Cardiac septum (tissue), 1 donor: ENCODE data around the gene SLC1A3. TPM values are rescaled to one million over a fixed set of nuclear protein-coding genes. Genes with fewer than 3 reads are reported as not detected.
"Not testable (repeated sequence)": the region's sequence is repeated elsewhere in the genome, so short reads cannot be mapped to it uniquely, and the experiment has no call there.

ENCODE experiments used
- DNase-seq: peaks from one replicate; pipeline ENCODE4 v3.0.0-alpha.2; 2020; ENCODE audit warnings: low spot score
- intact Hi-C: fragments of 100-400 bp; cut with DNase I; formaldehyde crosslinking; loops from one replicate; pipeline ENCODE4 v1.14.0; 2022
- long read RNA-seq: library from polyadenylated mRNA; unstranded; transcript quantifications from one replicate; pipeline ENCODE4 v2.0.0, GENCODE V29; 2021
- total RNA-seq: library from RNA; stranded (reverse); fragmentation: NEBNext Ultra II Directional; extraction: Animal tissue kit (Norgen Biotek cat#: 25700); gene quantifications from one replicate; pipeline ENCODE4 v1.2.1, GENCODE V29; 2021
- donor health status: DM: no; HTN: no; CAD: no.

SLC1A3 gene
- 53.0 TPM for total RNA-seq
- long read RNA-seq, full-length matches to known transcripts: 10 of 33 reads
- long read RNA-seq, partial matches to known transcripts: 10 of 33 reads
- long read RNA-seq, other reads (novel, unspliced or antisense): 13 of 33 reads

DNA sequence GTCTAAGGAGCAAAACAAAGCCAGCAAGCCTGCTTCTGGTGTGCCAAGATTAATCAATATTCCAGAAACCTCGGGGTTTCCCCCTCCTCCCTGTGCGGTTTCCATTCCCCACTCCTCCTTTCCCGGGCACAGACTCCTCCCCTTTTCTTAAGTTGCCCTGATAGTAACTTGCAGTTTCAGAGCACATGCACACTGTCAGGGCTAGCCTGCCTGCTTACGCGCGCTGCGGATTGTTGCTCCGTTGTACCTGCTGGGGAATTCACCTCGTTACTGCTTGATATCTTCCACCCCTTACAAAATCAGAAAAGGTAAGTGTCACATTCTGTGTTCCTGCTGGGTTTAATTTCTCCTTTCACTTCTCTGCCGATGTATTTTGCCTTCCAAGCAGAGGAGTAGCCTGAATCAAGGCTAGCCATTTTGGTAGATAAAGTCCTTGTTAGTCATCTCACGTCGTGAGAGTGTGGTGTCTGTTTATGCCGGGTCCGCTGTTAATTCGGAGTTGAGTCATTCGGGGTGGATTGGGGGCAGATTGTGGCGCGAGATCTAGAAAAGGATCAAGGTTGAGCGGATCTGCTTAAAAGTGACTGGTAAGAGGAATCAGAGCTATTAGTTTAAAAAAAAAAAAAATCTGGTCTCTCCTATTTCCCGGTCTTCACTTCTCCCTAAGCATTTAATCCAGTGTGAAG, at the start of gene SLC1A3:
Gene SLC1A3, plus strand, starts transcription at position 179 of the 686 bp plus-strand sequence. CDS start 1,818 bp downstream, outside the sequence.
- intact Hi-C loops: loop anchor here (2.0 to 5.0 kb wide), 4 partner anchors 34 to 189 kb away; no protein-coding TSS in a partner anchor
- DNase-seq: no peak

DNA sequence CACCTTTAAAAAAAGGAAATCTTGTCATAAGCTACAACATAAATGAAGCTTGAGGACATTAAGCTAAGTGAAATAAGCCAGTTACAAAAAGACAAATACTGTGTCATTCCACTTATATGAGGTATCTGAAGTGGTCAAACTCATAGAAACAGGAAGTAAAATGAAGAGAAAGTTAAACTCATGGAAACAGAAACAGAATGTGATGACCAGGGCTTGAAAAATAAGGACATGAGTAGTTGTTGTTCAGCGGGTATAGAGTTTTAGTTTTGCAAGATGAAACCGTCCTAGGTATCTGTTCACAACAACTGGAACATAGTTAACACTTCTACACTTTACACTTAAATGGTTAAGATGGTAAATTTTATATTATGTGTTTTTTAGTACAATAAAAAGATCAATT, 47.8 kb upstream of the SLC1A3 start:
- intact Hi-C loops: no loop called here
- DNase-seq: no peak

GRCh38 chr5:36561601-36562000, 44.8 kb upstream of the SLC1A3 start:
- no peak for DNase-seq
- intact Hi-C loops: no loop called here

- DNase-seq: no peak
- intact Hi-C loops: no loop called here
Measured at GRCh38 chr5:36569491-36569890, 36.9 kb upstream of the SLC1A3 start.

DNA sequence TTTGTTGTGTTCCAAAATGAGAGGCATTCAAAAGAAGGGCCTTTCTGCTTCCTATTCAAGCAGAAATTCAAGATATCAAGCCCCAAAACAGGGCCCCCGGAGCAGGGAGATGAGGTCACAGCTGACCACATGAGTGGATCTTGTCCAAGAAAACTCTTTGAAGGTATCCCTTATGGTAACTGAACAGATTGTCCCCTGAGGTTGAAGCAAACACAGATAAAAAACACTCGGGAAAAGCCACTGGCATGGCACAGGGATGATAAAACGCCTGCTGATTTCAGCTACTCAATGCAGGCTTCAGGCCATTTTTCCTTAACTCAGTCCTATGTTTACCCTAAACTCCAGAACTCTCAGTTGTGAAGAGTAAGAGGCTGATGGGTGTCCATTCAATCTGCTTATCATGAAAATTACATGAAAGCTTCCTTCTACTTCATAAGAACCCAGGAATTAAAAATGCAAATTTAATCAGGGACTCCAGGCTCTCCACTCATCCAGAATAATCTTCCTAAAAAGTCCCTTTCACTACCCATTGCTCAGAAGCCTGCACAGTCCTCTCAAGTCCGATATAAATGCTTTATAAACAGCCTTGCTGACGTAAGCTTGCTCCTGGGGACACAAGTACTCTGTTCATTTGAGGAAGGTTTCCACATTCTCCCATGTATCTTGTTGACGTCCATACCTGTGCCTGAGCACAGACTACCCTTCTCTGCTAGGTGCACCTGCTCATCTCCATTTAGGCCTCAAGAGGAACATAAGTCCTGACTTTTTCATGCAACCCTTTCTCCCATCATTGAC, 35.9 kb upstream of the SLC1A3 start:
- no peak for DNase-seq
- intact Hi-C loops: loop anchor here (5.0 kb wide), 1 partner anchor 37 kb away; the partner anchor contains the start of gene SLC1A3

- no peak for DNase-seq
- intact Hi-C loops: loop anchor here (5.0 kb wide), 1 partner anchor 36 kb away; the partner anchor contains the start of gene SLC1A3
Measured at GRCh38 chr5:36571401-36572042, 34.9 kb upstream of the SLC1A3 start.

DNA sequence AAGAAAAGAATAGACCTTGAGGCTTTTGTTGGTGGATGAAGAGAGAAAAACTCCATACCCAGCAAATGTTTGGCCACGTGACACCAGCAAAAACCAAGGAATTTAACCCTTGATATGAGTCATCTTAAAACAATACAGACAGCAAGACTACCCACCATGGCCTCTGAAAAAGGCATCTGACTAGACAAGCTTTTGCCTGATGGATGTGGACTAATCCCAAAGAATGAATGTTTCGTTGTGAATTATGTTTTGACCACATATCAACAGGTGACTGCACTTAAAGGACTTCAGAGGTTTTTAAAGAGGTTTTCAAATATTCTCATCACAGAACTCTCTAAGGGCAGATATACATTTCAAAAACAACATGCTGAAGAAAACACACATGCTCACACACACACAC, 33.0 kb upstream of the SLC1A3 start:
- no peak for DNase-seq
- intact Hi-C loops: loop anchor here (5.0 kb wide), 1 partner anchor 34 kb away; the partner anchor contains the start of gene SLC1A3

DNA sequence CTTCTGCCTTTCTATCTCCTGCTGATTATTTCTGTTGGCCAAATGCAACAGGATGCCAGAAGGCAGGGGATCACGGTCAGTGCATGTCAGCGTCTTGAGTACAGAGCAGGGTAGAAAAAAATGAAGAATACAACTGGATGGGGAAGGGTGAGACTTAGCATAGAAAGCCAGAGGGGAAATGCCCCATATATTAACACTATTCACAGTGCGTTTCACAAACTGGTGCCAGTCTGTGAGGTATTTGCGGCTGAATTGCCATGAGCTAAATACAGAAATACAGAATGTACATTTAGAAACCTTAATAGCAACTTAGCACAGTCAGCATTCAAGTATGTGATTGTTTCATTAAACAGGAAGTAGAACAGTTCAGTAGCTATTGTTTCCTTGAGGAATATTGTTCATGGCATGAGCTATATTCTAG, 31.0 kb upstream of the SLC1A3 start:
- DNase-seq: no peak
- intact Hi-C loops: no loop called here

DNA sequence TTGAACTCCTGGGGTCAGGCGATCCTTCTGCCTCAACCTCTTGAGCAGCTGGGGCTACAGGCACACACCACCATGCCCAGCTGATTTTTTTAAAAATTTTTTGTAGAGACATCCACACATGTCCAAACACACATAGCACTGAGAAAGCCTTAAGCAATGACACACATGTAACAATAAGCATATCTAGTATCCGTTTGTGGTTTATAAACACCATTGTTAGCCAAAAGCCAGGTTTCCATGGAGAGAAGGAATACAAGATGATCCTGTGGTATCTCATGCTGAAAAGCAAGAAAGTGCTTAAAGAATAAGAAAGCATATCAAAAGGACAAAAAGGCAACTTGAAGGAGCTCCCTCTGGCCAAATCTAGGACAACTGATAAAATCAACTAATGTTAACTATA, 29.7 kb upstream of the SLC1A3 start:
- intact Hi-C loops: no loop called here
- no peak for DNase-seq

DNA sequence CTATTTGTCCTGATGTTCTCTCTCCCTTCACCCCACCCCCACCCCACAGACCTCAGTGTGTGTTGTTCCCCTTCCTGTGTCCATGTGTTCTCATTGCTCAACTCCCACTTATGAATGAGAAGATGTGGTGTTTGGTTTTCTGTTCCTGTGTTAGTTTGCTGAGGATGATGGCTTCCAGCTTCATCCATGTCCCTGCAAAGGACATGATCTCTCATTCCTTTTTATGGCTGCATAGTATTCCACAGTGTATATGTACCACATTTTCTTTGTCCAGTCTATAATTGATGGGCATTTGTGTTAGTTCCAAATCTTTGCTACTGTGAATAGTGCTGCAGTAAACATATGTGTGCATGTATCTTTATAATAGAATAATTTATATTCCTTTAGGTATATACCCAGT, 26.5 kb upstream of the SLC1A3 start:
- intact Hi-C loops, DNase-seq: not testable (repeated sequence)

GRCh38 chr5:36581070-36581469, 25.3 kb upstream of the SLC1A3 start:
- DNase-seq: no peak
- intact Hi-C loops: no loop called here

DNA sequence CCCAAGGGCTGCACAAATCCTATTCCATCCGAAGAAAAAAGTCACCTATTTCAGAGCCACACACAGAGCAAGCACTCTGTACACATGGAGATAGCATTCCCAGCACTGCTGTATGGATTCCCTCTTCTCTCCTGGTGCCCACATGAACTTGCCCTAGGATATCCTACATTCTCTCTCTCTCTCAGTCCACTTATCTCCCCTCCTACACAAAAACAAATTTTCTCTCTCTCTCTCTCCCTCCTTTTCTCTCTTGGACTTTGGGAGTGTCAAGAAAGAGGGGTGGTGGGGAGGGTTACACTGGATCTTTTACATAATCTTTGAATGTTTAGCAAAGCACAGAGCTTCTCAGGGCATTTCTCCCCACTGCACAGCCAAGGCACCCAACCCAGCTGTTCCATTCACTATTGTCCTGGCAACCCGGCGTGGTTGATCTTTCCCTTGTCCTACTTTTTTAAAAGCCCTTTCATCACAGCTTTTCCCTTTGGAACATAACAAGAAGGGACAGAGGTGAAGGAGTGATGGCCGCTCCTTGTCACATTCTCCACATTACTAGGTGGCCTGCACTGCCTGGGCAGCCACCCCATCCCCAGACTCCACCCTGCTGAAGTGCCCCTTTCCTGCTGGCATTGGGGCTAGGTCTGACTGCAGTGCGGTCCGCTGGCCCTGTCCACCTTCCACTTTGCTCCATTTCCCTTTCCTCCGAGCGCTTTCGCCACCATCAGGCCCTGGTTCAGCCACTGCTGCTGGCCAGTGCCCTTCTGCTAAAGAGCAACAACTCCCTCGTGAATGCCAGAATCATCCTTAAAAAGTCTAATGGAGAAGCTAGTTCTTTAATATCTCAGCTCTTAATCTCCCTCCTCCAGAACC, 22.2 kb upstream of the SLC1A3 start:
- DNase-seq: no peak
- intact Hi-C loops: no loop called here

- no peak for DNase-seq
- intact Hi-C loops: no loop called here
Measured at GRCh38 chr5:36585701-36586100, 20.7 kb upstream of the SLC1A3 start.

- no peak for DNase-seq
- intact Hi-C loops: no loop called here
Measured at GRCh38 chr5:36587354-36587753, 19.1 kb upstream of the SLC1A3 start.

DNA sequence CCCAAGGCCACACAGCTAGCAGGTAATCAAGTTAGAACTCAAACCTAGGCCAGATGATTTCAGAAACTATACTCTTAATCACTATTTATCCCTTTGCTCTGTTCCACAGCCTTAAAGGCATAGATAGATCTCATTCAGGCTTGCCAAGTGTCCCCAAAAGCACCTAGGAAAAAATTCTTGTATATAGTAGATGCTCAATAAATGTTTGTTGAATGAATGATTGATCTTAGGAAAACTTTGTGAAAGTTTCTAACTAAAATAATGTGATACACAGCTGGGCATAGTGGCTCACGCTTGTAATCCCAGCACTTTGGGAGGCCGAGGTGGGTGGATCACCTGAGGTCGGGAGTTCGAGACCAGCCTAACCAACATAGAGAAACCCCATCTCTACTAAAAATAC, 16.7 kb upstream of the SLC1A3 start:
- intact Hi-C loops, DNase-seq: not testable (repeated sequence)

DNA sequence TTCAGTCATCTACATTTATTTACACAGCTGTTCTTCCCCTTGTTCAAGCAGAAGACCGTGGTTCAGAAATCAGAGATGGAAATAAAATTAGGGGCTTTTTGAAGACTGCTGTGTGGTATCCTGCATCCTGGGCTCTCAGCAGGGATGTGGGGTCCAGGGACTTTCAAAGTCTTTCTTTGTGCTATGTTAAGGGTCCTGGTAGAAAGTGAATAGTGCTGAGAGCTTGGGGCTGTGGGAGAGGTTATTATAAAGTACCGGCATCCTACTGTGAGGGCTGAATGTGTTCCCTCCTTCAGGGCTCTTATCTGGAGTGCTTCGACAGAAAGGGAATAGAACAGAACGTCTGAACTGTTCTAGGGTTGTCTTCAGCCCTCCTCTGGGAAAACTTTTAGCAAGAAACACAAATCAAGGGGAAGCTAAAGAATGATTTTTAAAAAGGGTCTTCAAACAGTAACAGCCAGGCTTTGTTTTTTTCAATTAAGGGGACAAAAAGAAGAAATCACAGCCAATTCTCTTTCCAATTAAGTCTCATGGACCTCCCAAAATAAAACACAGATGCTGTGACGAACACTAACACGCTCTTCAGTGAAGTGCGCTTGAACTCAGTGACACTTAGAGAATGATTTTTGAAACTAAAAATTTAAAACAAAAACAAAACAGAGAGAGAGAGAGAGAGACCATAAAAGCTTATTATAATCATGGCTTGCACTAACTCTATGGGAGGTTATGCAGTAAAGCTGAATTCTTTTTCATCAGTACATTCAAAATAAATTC, 15.7 kb upstream of the SLC1A3 start:
- no peak for DNase-seq
- intact Hi-C loops: no loop called here

- intact Hi-C loops: no loop called here
- no peak for DNase-seq
Measured at GRCh38 chr5:36593867-36594266, 12.5 kb upstream of the SLC1A3 start.

DNA sequence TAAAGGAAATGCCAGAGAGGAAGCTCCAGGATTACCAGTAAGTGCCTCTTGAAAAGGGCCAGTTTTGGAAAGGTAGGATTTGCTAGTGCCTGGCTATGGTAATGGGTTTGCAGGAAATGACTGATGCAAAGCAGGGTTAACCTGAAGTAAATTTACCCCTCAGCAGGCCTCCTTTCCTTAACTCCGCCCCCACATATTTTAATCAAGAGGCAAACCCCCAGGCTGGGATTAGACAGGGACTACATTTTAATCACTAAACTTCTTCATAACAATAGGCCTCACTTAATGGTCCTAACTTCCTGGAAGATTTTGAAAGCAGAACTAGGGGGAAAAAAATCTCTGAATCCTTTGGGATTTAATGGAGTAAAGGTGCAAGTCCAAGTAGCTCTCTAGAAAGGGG, 10.2 kb upstream of the SLC1A3 start:
- intact Hi-C loops: no loop called here
- no peak for DNase-seq
